ENCODE results near the gene IGFN1.

DNA sequence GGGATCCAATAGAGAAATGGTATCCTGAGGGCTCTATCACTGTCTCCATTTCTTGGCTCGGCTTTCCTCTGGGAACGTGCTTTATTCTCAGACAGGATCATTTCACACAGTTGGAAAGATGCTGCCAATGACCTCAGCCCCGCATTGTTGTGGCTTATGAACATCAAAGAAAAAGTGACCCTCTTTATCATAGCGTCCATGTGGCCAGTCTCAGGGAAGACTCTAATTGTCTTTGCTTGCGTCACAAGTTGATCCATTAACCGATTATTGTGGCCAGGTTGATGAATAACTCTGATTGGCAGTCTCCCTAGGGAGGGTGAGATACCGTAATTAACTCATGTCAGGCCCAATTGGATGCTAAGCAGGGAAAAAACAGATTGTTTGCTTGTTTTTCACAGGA is 26.0 kb upstream of the IGFN1 start:
- TF ChIP-seq RAD21 (IDR thresholded peaks at IDR 0.05; ENCODE audit: low read length) (no peak), BHLHE40 (IDR thresholded peaks at IDR 0.05; ENCODE audit: low read depth, low read length) (no peak), POLR2A (IDR thresholded peaks at IDR 0.05; ENCODE audit: low read depth, low read length) (no peak), SMC3 (IDR thresholded peaks at IDR 0.05; ENCODE audit: low read depth, low read length) (no peak), RCOR1 (IDR thresholded peaks at IDR 0.05; ENCODE audit: insufficient replicate concordance, low read length) (no peak), MAFK (IDR thresholded peaks at IDR 0.05; ENCODE audit: low read depth, low read length) (no peak), MXI1 (IDR thresholded peaks at IDR 0.05; ENCODE audit: borderline replicate concordance, low read depth, low read length) (no peak), MAZ (IDR thresholded peaks at IDR 0.05; ENCODE audit: borderline replicate concordance, low read depth, low read length) (no peak)
- TF ChIP-seq, protein P1, sequence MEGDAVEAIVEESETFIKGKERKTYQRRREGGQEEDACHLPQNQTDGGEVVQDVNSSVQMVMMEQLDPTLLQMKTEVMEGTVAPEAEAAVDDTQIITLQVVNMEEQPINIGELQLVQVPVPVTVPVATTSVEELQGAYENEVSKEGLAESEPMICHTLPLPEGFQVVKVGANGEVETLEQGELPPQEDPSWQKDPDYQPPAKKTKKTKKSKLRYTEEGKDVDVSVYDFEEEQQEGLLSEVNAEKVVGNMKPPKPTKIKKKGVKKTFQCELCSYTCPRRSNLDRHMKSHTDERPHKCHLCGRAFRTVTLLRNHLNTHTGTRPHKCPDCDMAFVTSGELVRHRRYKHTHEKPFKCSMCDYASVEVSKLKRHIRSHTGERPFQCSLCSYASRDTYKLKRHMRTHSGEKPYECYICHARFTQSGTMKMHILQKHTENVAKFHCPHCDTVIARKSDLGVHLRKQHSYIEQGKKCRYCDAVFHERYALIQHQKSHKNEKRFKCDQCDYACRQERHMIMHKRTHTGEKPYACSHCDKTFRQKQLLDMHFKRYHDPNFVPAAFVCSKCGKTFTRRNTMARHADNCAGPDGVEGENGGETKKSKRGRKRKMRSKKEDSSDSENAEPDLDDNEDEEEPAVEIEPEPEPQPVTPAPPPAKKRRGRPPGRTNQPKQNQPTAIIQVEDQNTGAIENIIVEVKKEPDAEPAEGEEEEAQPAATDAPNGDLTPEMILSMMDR (conservative IDR thresholded peaks at IDR 0.05; ENCODE audit: low read depth, low read length) = no peak
- TF ChIP-seq, protein P2, sequence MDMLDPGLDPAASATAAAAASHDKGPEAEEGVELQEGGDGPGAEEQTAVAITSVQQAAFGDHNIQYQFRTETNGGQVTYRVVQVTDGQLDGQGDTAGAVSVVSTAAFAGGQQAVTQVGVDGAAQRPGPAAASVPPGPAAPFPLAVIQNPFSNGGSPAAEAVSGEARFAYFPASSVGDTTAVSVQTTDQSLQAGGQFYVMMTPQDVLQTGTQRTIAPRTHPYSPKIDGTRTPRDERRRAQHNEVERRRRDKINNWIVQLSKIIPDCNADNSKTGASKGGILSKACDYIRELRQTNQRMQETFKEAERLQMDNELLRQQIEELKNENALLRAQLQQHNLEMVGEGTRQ (IDR thresholded peaks at IDR 0.05; ENCODE audit: low read depth, low read length) = no peak
- TF ChIP-seq, protein P3, sequence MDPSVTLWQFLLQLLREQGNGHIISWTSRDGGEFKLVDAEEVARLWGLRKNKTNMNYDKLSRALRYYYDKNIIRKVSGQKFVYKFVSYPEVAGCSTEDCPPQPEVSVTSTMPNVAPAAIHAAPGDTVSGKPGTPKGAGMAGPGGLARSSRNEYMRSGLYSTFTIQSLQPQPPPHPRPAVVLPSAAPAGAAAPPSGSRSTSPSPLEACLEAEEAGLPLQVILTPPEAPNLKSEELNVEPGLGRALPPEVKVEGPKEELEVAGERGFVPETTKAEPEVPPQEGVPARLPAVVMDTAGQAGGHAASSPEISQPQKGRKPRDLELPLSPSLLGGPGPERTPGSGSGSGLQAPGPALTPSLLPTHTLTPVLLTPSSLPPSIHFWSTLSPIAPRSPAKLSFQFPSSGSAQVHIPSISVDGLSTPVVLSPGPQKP (IDR thresholded peaks at IDR 0.05; ENCODE audit: borderline replicate concordance, low read depth, low read length) = no peak
